Fibroblast of skin of back (primary cell): ENCODE measurements around the gene PRKCH.

Experiments used
- DNase-seq: peaks from one replicate; pipeline ENCODE4 v3.0.0-alpha.2; 2013

PRKCH gene

DNA sequence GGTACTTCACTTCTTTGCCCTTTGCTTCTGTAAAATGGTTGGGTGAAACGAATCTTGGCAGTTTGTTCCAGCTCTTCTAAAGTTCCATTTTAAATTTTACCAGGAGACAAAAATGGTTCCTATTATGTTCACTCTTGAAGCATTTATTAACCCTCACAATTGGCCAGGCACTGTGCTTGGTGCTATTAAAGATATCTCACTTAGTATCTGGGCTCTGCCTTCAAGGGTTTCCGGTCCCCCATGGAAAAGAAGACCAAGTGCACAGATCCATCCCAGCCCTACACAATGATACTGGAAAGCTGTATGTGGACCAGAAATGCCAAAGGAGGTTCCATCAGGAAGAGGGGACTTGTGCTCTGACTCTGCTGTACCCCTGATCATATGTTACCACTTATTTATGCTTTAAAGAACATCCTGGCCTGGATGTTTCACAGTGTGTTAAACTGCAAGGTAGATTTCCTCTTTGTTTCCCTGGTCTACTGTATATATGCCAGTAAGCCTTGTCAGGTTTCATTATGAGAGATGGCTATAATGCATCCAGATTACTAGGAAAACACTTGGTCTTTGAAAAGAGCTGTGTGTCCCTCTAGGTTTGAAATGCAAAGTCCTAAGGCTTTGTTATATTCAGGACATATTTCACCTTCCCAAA lies 154.8 kb downstream of the PRKCH start:
- no peak for DNase-seq

DNA sequence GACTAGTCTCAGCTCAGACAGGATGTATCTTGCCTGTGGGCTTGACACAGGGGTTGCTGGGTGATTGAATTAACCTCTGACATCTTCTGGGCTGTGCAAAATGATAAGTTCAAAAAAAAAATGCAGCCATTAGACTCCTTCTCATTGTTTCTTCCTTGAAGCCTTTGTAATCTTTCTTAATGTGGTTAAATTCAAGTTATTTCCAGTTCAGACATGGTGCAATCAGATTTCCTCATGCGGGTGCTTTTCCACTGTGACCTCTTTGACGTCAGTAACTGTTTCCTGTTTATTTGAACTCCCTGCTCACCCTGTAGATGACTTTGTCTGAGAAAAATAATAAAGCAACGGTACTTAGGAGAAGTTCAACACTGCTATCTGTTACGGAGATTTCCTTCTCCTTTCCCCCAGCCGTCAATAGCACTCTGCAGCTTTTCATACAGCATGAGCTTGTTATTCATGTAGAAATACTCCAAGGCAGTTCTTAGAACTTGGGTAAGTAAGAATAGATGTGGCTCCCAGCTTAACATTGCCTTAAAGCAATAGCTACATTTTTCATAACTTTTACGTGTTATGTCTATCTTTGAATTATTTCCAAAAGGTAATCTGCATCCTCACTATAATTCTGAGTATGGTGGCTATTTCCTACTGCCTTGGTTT lies 155.5 kb downstream of the PRKCH start:
- DNase-seq, result peak; percentile 48

DNA sequence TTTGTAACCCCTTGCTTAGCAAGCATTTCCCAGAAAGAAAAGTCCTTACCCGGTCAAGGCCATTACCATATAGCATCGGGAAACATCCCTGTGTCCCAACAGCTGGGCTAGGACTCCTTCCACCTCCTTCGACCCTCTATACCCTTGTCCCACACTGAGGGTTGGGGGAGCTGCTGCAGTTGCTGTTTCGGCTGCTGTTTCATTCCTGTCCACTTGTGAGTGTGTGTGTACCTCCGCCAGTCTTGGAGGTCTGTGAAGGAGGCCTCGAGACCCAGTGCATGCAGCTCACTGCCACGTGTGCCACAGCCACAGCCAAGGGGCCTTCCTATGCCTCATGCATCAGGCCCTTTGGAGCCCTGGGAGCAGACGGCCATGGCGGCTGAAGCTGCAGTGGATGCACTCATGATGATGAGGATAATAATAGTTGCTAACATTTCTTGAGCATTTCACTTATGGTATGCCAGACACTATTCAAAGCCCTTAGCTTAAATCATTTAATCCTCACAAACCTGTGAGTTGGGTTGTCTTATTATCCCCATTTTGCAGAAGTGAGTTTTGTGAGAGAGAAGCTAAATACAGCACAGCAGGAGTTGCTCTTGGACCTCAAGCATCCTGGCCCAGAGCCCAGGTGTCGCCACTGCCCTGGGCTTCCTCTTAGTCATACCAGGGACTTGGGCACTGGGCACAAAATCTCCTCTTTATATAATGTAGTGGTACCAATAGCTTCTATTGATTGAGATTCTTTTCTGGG lies 156.5 kb downstream of the PRKCH start:
- peak; percentile 54 for DNase-seq

DNA sequence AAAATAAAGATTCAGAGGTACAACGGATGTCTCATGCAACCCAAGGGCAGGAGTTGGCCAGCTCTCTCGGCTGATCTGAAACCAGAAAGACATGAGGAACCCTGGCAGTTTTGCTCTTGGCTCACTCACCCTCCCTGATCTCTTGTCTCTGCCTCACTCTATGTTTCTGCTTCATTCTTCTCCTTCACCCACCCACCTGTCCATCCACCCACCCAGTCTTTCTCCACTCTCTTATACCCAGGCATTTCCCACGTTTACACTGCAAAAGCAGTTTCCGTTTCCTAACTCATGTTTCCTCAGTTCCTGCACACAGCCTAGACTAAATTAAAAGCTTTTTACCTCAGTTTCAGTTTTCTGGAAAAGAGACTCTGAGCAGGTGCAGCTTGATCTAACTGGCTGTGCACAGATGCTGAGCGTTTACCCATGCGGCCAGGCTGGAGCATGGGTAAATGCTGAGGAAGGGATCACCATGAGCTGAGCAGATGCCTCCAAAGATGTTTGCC lies 157.6 kb downstream of the PRKCH start:
- DNase-seq, result no peak

DNA sequence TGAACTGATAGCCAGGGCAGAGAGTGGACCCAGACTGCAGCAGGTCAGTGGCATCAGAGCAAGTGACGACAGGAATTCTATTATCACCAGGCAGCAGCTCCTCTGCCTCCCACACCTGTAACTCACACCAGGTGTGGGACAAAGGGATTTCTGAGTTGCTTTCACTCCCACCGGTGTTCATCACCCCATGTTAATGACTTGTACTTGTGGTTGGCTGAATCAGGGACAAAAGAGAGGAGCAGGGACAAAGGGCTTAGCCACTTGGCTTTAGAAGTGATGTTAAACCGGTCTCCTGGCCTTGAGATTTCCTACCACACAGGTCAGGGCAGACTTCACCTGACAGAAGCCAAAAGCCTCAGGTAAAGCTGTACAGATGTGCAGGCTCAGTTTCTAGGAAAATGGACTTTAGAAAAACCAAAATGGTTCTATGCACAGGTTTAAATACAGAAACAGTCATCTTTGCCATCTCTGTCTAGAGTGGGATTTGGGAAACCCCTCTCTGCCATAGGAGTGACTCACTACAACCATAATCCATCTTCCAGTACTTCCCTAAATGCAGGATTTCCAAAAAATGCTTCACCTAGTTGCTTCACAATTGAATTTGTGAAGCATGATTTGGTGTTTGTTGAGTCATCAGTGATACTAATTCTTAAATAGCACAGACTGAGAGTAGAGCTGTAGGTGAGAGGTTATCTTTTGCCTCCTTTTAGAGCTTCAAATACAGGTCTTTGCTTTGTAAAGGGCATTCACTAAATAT lies 158.5 kb downstream of the PRKCH start:
- no peak for DNase-seq

DNA sequence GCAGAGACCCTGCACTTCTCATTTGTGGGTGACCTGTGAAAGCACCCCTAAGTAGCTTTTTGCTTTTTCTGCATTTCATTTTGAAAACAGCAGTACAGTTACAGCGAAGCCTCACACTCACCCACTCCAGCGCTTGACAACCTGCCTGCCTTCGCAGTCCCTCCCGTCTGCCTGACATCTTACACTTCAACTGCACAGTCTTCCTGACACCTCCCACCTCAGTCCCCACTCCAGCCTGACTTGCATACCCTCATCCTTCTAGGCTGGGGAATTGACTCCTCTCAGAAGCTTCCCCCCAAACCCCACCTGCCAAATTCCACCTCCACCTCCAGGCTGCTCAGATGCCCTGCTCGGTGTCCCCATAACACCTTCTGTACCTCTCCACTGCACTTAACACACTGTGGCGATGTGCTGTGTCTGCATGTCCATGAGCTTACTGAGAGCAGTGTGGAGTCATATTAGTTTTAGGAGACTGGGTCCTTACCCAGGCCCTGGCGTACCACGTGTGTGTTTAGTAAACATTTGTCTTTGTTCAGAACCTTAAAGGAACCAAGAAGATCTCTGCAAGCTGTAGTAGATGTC lies 159.4 kb downstream of the PRKCH start:
- no peak for DNase-seq

DNA sequence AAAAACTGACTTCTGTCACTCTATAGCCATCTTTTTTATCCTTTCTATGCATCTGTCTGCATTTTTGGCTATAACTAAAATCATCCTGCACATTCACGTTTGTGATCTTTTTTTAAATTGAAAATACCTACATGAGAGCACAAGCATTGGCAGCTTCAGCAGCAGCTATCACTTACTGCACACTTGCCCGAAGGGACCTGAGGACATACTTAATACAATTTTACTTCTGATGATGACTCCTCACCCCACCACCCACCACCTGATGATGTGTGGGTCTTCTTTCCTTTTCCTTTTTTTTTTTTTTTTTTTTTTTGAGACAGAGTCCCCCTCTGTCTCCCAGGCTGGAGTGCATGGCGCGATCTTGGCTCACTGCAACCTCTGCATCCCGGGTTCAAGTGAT lies 160.3 kb downstream of the PRKCH start:
- DNase-seq, result no peak

DNA sequence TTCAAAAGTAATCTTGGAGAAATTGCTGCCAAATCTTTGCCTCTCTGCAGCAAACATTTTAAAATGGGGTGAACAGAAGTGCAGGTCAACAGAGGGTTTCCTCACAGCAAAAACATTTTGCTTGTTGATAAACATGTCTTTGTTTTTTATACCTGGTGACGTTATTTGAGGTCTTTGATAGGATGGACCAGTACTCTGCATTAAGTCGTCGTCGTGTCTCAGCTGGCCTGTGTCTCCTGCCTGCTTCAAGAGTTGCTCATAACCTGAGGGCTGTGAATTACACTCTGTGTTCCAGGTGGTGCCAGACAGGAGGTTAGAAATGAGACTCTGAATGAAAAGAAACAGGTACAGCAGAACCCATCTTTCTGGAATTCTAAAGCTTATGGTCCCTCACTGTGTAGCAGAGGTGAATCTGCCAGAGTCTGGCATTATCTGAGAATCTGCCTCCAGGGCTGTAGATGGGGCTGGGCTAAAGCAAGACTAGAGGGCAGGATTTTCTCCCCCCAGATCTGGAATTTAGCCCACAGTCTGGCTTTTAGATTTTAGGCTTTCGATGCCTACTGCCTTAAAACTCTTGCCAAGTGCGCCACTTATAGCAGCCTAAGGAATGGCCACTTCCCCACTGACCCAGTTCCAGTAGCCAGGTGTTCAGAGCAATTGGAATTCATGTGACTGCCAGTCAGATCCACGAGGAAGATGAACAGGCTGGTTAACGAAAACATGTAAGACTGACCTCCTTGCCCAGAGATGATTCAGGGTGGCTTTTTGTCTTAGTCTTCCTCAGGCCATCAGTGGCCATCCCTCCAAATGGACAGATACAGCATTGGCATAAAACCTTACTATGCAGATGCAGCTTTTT lies 161.2 kb downstream of the PRKCH start:
- no peak for DNase-seq

DNA sequence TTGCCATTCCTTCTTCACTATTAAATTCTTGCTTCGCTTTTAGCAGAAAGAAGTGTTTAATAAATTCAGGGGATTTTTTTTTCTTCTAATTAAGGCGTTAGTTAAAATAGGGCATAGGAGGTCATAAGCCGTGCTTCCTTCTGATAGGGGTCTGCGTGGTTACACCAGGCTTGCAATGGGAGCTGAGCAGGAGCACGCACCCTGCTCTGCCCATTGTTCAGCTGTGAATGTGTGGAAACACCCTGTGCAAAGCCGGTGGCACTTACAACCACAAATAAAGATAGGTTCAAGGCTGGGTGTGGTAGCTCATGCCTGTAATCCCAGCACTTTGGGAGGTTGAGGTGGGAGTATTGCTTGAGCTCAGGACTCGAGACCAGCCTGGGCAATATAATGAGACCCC lies 162.1 kb downstream of the PRKCH start:
- DNase-seq, result no peak

DNA sequence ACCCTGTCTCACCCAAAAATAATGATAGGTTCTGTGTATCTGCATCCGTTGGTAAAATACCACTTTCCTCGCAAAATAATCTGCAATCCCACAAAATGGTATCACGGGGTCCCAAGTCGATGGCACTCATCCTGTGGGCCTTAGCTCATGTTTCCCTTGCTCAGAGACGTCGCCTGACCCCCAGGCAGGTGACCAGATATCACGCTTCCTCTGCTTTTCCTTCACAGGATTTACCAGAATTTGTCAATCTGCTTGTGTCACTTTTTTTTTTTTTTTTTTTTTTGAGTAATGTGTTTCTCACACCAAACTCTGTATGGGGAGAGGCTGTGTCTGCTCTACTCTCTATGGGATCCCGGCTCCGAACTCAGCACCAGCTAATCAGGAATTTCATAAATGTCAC lies 162.7 kb downstream of the PRKCH start:
- no peak for DNase-seq

DNA sequence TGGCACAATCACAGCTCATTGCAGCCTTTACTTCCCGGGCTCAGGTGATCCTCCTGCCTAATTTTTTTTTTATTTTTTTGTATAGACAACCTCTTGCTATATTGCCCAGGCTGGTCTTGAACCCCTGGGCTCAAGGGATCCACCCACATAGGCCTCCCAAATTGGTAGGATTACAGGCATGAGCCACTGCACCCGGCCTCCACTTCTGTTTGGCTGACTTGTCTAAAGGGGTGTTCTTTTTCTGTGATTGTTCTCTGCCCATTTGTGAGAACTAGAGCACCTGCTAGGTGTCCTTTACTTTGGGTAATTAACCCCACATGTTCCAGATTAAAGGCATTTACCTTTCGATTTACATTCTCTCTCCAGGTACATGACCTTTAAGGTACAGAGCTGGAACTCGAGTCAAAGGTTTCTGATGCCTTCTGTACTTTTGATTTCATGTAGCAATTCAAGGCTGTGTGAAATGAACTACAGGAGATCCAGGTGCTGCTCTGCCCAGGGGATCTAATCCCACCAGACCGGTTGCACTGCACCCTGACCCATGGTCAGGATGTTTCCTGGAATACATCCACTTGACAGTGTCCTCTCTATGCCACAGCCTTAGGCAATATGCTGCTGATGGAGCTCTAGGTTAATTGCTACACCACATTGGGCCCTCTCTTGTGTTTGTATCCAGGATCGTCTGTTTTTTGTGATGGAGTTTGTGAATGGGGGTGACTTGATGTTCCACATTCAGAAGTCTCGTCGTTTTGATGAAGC lies 163.6 kb downstream of the PRKCH start:
- no peak for DNase-seq

DNA sequence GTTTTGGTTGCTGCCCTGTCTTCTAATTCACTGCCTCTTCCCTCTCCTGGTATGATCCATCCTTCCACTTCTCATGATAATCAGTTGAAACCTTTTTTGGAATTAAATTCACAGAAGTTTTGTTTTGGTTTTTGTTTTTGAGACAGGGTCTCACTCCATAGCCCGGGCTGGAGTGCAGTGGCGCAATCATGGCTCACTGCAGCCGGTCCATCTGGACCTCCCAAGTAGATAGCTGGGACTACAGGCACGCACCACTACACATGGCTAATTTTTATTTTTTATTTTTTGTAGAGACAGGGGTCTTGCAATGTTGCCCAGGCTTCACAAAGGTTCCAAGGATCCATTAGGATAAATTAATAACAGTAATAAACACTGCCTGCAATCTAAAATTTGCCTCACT lies 164.3 kb downstream of the PRKCH start:
- no peak for DNase-seq

DNA sequence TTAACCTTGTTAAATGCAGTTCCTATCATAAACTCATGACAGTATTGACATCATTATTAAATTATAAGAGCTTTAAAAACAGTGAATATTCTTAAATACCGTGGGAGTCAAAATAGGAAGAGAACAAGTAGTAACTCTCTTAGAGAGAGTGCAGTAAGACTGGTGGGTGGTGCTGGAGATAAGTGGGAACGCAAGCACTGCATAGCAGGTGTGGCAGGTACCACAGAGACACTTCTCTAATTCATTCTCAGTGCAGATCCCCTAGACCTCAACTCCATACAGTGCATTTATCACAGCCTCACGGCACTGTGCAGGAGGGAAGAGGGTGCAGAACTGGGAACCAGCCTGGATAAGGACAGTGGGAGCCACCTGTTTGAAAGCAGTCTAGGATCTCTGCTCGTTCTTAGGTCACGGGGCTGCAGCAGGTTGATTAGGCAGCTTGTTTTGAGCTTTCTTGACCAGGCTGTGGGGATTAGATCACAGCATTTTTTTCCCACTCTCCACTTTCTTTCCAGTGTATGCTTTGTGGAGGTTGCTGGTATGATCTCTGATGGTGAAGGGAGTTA lies 165.6 kb downstream of the PRKCH start:
- no peak for DNase-seq

DNA sequence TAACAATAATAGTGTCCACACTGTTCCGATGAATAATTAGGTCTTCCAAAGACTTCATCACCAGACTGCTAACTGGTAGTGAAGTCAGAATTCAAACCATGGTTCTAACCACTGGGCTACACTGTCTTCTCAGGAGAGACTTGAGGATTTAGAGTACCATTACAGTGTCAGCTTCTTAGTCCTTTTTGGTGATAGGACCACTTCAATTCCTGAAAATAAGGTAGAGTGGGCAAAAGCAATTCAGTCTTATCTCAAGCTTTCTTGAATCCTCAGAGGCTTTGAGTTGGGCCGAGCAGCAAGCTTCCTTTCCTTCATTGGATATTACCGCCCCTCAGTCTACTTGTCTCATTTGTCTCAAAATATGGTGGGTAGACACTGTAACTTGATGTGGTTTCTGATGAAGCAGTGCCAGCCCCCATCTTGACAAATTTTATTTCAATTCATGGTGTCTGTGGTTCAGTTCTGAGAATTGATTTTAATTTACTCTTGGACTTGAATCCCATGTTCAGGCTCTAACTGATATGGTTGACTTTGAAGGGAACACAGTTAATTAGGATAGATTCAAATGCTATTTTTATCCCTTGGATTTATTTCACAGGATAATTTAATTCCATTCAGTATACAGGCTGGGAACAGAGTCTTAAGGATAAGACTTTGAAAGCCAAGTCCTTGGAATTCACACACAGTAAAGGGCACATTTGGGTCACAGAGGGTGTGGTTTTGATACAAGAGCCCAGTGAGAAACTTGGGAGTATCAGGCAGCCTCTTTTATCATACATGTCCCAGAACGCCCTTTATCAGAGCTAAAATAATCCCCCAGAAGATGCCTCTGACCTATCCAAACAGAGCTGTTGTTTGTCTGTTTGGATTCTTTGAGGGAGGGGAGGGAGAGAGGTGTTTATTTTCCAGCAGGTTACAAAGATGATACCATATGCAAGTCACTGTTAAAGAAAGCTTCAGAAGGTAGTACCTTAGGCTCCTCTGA lies 167.3 kb downstream of the PRKCH start:
- no peak for DNase-seq

DNA sequence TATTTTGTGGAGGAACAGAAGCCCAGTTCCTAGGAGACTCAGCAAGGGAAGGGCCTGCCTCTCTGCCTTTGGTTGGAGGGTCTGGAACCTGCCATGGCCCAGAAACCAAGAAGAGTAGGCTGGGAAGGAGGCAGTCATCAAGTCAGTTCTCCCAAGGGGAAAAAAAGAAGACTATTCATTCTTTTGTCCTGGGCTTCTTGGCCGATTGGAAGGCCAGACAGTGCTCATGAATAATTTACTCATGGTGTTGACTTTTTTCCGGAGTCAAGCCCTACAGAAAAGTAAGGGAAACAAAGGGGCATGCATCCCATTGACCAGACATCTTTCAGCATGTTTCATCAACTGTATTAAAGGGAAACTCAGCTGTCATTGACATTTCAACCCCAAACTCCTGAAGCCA lies 168.1 kb downstream of the PRKCH start:
- DNase-seq, result no peak

DNA sequence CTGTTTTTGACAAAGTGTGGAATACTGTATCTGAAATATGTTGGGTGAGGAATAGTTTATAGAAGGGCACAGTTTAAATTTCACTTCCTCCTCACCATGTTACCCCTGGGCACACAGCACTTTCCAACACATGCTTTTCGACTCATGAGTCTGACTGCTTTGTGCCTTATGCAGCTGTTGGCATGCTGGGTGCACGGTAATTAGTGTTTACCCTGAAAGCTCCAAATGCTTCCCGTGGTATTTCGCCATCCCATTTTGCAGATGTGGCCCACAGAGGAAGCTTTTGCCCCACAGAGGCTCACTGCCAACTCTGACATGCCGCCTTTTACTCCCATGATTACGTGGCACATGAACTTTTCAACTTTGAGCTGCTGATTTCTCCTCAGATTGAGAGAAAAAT lies 168.6 kb downstream of the PRKCH start:
- no peak for DNase-seq

DNA sequence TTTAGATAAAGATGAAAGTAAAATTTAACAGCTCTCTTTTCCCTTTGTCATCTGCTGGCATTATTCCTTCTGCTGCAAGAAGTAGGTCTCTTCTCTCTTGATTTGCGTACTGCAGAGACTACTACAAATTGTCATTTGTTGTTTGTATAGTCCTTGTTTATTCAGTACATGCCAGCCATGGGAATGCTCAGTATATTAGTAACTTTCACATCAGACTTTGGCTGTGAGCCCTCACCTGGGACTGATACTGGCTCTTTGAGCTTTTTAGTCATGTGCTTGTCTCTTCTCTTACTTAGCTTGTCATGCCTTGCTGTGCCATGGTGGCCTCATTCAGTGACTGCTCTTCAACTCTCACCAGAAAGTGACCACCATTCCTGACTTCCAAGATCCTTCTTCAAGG lies 169.8 kb downstream of the PRKCH start:
- DNase-seq, result no peak

DNA sequence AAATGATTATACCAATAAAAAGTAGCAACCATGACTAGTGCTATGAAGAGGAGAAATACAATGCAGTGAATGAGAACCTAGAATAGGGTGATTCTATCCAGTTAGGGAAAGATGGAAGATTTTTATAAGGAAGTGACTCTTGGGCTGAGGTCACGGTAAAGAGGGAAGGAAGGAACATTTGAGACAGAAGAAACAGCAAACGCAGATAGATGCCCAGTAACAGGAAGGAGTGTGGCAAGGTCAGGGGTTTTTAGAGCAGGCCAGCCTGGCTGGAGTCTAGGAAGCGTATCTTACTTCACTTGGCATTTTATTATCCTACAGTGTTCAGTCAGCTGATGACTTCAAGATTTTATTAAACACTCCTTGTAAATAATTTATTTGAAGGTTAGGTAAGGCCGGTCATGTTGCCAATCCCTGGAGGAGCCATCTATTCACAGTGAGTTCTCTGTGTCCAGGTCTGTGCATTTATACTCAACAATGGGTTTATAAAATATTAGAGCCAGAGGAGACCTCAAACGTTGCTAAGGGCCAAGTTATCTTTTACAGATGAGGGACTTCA lies 170.6 kb downstream of the PRKCH start:
- no peak for DNase-seq

DNA sequence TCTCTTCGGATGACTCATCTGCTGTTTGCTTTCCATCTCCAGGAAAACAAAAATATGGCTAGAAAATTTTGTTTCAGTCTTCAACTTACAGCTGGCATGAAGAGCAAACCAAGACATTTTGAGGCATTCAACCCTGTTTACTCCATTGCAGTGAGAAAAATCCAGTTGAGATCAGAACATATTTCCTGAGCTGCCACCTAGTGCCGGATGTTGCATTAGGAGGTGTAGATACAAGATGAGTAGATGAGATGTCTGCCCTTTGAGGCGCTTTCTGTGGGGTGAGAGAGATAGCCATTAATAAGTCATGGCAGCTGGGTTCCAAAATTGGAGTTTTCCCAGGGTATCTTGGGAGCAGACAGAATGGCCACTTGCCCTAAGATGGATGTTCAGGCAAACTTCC lies 171.1 kb downstream of the PRKCH start:
- no peak for DNase-seq
